SIG-M5 (cell line): Measurements from ENCODE around the gene NCSTN.
A peak's percentile ranks its signal among the peaks of the same experiment; 100 is the strongest.

Experiments used
- DNase-seq: peaks from one replicate; lab custom pipeline; 2025; lab: John Stamatoyannopoulos, UW

The NCSTN gene

GRCh38 chr1:160342953-160343869 is at the start of gene NCSTN, which contains the start of gene COPA:
NCSTN (plus strand) TSS chr1:160343383; CDS start chr1:160343397, 14 bp downstream.
COPA (minus strand) TSS chr1:160343250; CDS start chr1:160343170, 80 bp downstream.
- DNase-seq = peak; percentile 78

GRCh38 chr1:160296036-160296435 is 47.1 kb upstream of the NCSTN start:
- no peak for DNase-seq

GRCh38 chr1:160300173-160300572 is 43.0 kb upstream of the NCSTN start:
- no peak for DNase-seq

- no peak for DNase-seq
Measured at GRCh38 chr1:160307118-160307791, 35.9 kb upstream of the NCSTN start.

GRCh38 chr1:160308451-160309184 is 34.6 kb upstream of the NCSTN start:
- DNase-seq = no peak

- DNase-seq = no peak
Measured at GRCh38 chr1:160309185-160309557, 34.0 kb upstream of the NCSTN start.

- no peak for DNase-seq
Measured at GRCh38 chr1:160309571-160309970, 33.6 kb upstream of the NCSTN start.

- no peak for DNase-seq
Measured at GRCh38 chr1:160315359-160315758, 27.8 kb upstream of the NCSTN start.

- no peak for DNase-seq
Measured at GRCh38 chr1:160322831-160323230, 20.4 kb upstream of the NCSTN start.

GRCh38 chr1:160325252-160325651 is 17.9 kb upstream of the NCSTN start:
- DNase-seq = no peak

GRCh38 chr1:160326418-160326817 is 16.8 kb upstream of the NCSTN start:
- DNase-seq = no peak

GRCh38 chr1:160328184-160328583 is 15.0 kb upstream of the NCSTN start:
- no peak for DNase-seq

GRCh38 chr1:160330119-160330518 is 13.1 kb upstream of the NCSTN start:
- no peak for DNase-seq

GRCh38 chr1:160332516-160332915 is 10.7 kb upstream of the NCSTN start:
- no peak for DNase-seq

GRCh38 chr1:160338580-160338979 is 4.6 kb upstream of the NCSTN start:
- DNase-seq = peak; percentile 72

- no peak for DNase-seq
Measured at GRCh38 chr1:160340146-160340545, 3.0 kb upstream of the NCSTN start.

GRCh38 chr1:160340866-160341265 is 2.3 kb upstream of the NCSTN start:
- DNase-seq = no peak

GRCh38 chr1:160342526-160342925 is 657 bp upstream of the NCSTN start:
- no peak for DNase-seq

GRCh38 chr1:160344241-160344640 is 1.1 kb downstream of the NCSTN start:
- DNase-seq = no peak

- DNase-seq = no peak
Measured at GRCh38 chr1:160344936-160345335, 1.8 kb downstream of the NCSTN start.

- no peak for DNase-seq
Measured at GRCh38 chr1:160346463-160346862, 3.3 kb downstream of the NCSTN start.

- peak; percentile 71 for DNase-seq
Measured at GRCh38 chr1:160346958-160347357, 3.8 kb downstream of the NCSTN start.
